ENCODE measurements around the gene SLC19A2. TPM values are rescaled to one million over a fixed set of nuclear protein-coding genes. Genes with fewer than 3 reads are reported as not detected.

The SLC19A2 gene
- total and polyA plus RNA-seq, 2 of the 8 experiments (the other 6 are each of a cell fraction or from before 2014, with no cell fraction given): 21.2 to 23.2 TPM

GRCh38 chr1:169509354-169509753, 23.6 kb upstream of the SLC19A2 start:
- no peak overlapping the region for H4K91ac ChIP-seq (replicated peaks; ENCODE audit: insufficient read length, low read length)
- H3K27me3 ChIP-seq (replicated peaks in 1 of 4; ENCODE audit: control insufficient read depth in 3 of 4, extremely low read depth in 1 of 4, insufficient read depth in 3 of 4, low read length in 3 of 4): no peaks in the 10 kb centered on the region
- no peaks in the 10 kb centered on the region for H3K79me2 ChIP-seq (ENCODE audit: control insufficient read depth in 1 of 2, insufficient read depth in 2 of 2, low read length in 2 of 2)
- CTCF ChIA-PET (ENCODE audit: partially characterized antibody): interaction anchor here (1.4 to 2.1 kb wide), 2 partner anchors 27 to 1057 kb away, joined by 3 to 5 read pairs; no protein-coding TSS in a partner anchor
- H2AFZ ChIP-seq (ENCODE audit: low read length): no peak overlapping the region
- no peak overlapping the region for H3K4me2 ChIP-seq (ENCODE audit: insufficient read depth in 1 of 2, low read depth in 2 of 2, low read length in 2 of 2)
- H3K9ac ChIP-seq (replicated peaks in 1 of 4; ENCODE audit: extremely low read depth in 1 of 4, low read depth in 3 of 4, low read length in 3 of 4): no peak overlapping the region
- H4K5ac ChIP-seq (ENCODE audit: insufficient read length, low read depth, low read length): no peak overlapping the region
- H2BK15ac ChIP-seq (ENCODE audit: low read length): no peak overlapping the region
- no peak for FAIRE-seq
- no peaks in the 10 kb centered on the region for H3K79me1 ChIP-seq (ENCODE audit: low read depth, low read length)
- H3K9me3 ChIP-seq (ENCODE audit: insufficient read depth in 2 of 2, low read depth in 1 of 2, low read length in 1 of 2): no peaks in the 10 kb centered on the region
- H4K20me1 ChIP-seq (replicated peaks in 1 of 2; ENCODE audit: control insufficient read depth in 1 of 2, insufficient read depth in 2 of 2, low read length in 2 of 2): no peaks in the 10 kb centered on the region
- no peak overlapping the region for H3K14ac ChIP-seq (ENCODE audit: insufficient read length)
- H2BK12ac ChIP-seq (ENCODE audit: low read depth, low read length): no peak overlapping the region
- no peak for DNase-seq (ENCODE audit: low read depth in 1 of 2, low spot score in 2 of 2)
- TF ChIP-seq CBX5 (IDR thresholded peaks at IDR 0.05; ENCODE audit: low read depth, low read length) (no peak), EP300 (IDR thresholded peaks at IDR 0.05; ENCODE audit: borderline replicate concordance in 1 of 2, low read depth in 2 of 2, low read length in 2 of 2) (no peak), KDM5A (IDR thresholded peaks at IDR 0.05; ENCODE audit: low read length) (no peak), NRF1 (IDR thresholded peaks at IDR 0.05; ENCODE audit: low read depth, low read length) (no peak), GTF2F1 (IDR thresholded peaks at IDR 0.05; ENCODE audit: borderline replicate concordance, low read depth, low read length) (no peak), RFX5 (IDR thresholded peaks at IDR 0.05; ENCODE audit: borderline replicate concordance, low read depth, low read length) (no peak), POU5F1 (IDR thresholded peaks at IDR 0.05; ENCODE audit: low read depth, low read length) (no peak)
- H3K23me2 ChIP-seq (ENCODE audit: low read depth, low read length): no peaks in the 10 kb centered on the region
- H3K56ac ChIP-seq (replicated peaks; ENCODE audit: insufficient read length, low read depth, low read length): no peak overlapping the region
- no peak overlapping the region for H3K4ac ChIP-seq (replicated peaks; ENCODE audit: insufficient read length, low read depth, low read length)
- H3K4me1 ChIP-seq (replicated peaks in 1 of 4; ENCODE audit: control insufficient read depth in 3 of 4, insufficient read depth in 4 of 4, low read length in 3 of 4): no peaks in the 10 kb centered on the region
- H2AK5ac ChIP-seq (ENCODE audit: low read depth, low read length): no peak overlapping the region
- 96% methylated on average over 1 of the region's 1 CpG; no CpG with 5 or more reads in 1 of the 2 experiments for WGBS, 2 experiments (ENCODE audit: extremely low coverage in 1 of 2, insufficient coverage in 1 of 2, insufficient read length in 1 of 2, insufficient replicate concordance in 2 of 2, low coverage in 1 of 2, low lambda C conversion rate in 2 of 2, missing lambda C conversion rate in 1 of 2)
- POLR2A ChIA-PET (ENCODE audit: partially characterized antibody): no interaction called here
- no peak overlapping the region for H2BK20ac ChIP-seq (ENCODE audit: low read length)
- H2BK120ac ChIP-seq (replicated peaks; ENCODE audit: low read depth, low read length): no peak overlapping the region
- no peak overlapping the region for H3K18ac ChIP-seq (ENCODE audit: extremely low read depth, low read length)
- no peak overlapping the region for H4K8ac ChIP-seq (ENCODE audit: extremely low read depth, insufficient read depth, low read length)
- no peaks in the 10 kb centered on the region for H3K36me3 ChIP-seq (ENCODE audit: control insufficient read depth in 2 of 4, insufficient read depth in 4 of 4, low read length in 3 of 4)
- no peak overlapping the region for H3K23ac ChIP-seq (ENCODE audit: insufficient read length)
- H3K27ac ChIP-seq (ENCODE audit: low read depth, low read length): no peak overlapping the region
- H2BK5ac ChIP-seq (ENCODE audit: low read depth, low read length): no peak overlapping the region
- no peak overlapping the region for H3K4me3 ChIP-seq (ENCODE audit: extremely low read depth in 1 of 4, insufficient read depth in 2 of 4, low read depth in 3 of 4, low read length in 4 of 4)

Measured in H1 (cell line).